ENCODE measurements around the gene CPLX4. TPM values are rescaled to one million over a fixed set of nuclear protein-coding genes. Genes with fewer than 3 reads are reported as not detected.

The CPLX4 gene
- total RNA-seq, 4 donors from 2014 or later = not detected

- no peaks in the 10 kb centered on the region for H3K36me3 ChIP-seq
- WGBS = 66% methylated on average over 4 of the region's 4 CpGs
- H3K4me1 ChIP-seq = no peaks in the 10 kb centered on the region
- H3K4me3 ChIP-seq = no peak overlapping the region
- no peak for DNase-seq (ENCODE audit: low spot score in 2 of 2)
- H3K27me3 ChIP-seq = peaks cover 38% of the 10 kb centered on the region
- no peak overlapping the region for H3K27ac ChIP-seq
- no peaks in the 10 kb centered on the region for H3K9me3 ChIP-seq
- no peak for TF ChIP-seq EP300 (IDR thresholded peaks at IDR 0.05)
- no peak for TF ChIP-seq POLR2AphosphoS5 (IDR thresholded peaks at IDR 0.05)
- TF ChIP-seq POLR2A (IDR thresholded peaks at IDR 0.05) = no peak
- no peak for TF ChIP-seq CTCF (IDR thresholded peaks at IDR 0.05)
Measured at GRCh38 chr18:59246796-59247195, 71.7 kb downstream of the CPLX4 start.

Other genes with a start within 250 kb of the CPLX4 start
- 10 to 100 TPM; 25.9 to 48.0 (median 34.4) TPM for gene SEC11C, start 178.8 kb downstream of the CPLX4 start, total RNA-seq
- gene GRP, start 98.5 kb downstream of the CPLX4 start, total RNA-seq = not detected
- under 1 TPM in 1 of 4 donors, not detected in 3; 0.18 TPM for gene RAX, start 45.2 kb downstream of the CPLX4 start, total RNA-seq
- 10 to 100 TPM; 39.8 to 61.2 (median 47.6) TPM for gene LMAN1, start 40.6 kb upstream of the CPLX4 start, total RNA-seq